Keratinocyte (primary cell): ENCODE results near the gene HOXA1. TPM values are rescaled to one million over a fixed set of nuclear protein-coding genes. Genes with fewer than 3 reads are reported as not detected.

Source experiments
- DNase-seq: peaks from one replicate; pipeline ENCODE4 v3.0.0-alpha.2; 2011; ENCODE audit warnings: low read depth, missing footprints, low spot score
- FAIRE-seq: peaks from 2 replicates; lab custom pipeline; 2011; peaks lifted over from hg19 to GRCh38; lab: Jason Lieb, UNC
- H2AFZ ChIP-seq: 2 replicates; pipeline ENCODE4 v1.6.0; 2012; ENCODE audit warnings: low read length, control low read depth, inconsistent platforms; ENCODE audit not compliant: control insufficient read depth
- H3K27ac ChIP-seq: 2 replicates; pipeline ENCODE4 v1.5.1; 2011; ENCODE audit warnings: low read length; ENCODE audit not compliant: control insufficient read depth, insufficient read depth
- H3K27me3 ChIP-seq: 3 replicates; pipeline ENCODE4 v1.6.0; 2011; ENCODE audit warnings: low read length; ENCODE audit not compliant: control insufficient read depth, insufficient read depth; ENCODE audit errors: extremely low read depth
- H3K36me3 ChIP-seq, 2 experiments: 2 replicates in 1 of 2; 3 replicates in 1 of 2; pipeline ENCODE4 v1.5.1; 2011; ENCODE audit warnings: low read length in 2 of 2, mild to moderate bottlenecking in 1 of 2; ENCODE audit not compliant: control insufficient read depth in 2 of 2, insufficient read depth in 2 of 2; ENCODE audit errors: extremely low read depth in 1 of 2
- H3K4me1 ChIP-seq: 3 replicates; pipeline ENCODE4 v1.5.1; 2011; ENCODE audit warnings: low read length; ENCODE audit not compliant: control insufficient read depth, insufficient read depth; ENCODE audit errors: extremely low read depth
- H3K4me2 ChIP-seq: 3 replicates; pipeline ENCODE4 v1.6.0; 2011; ENCODE audit warnings: low read depth, low read length; ENCODE audit not compliant: control insufficient read depth, insufficient read depth; ENCODE audit errors: extremely low read depth
- H3K4me3 ChIP-seq, 3 experiments: fragments of 200-600 bp in 1 of 3; sonication (generic) in 1 of 3; 2 replicates in 2 of 3; 3 replicates in 1 of 3; pipeline ENCODE4 v1.5.1; 2011 to 2016; ENCODE audit warnings: low read length in 3 of 3, mild to moderate bottlenecking in 3 of 3, control low read depth in 2 of 3, inconsistent platforms in 1 of 3, low read depth in 1 of 3, mixed read lengths in 1 of 3, mixed run types in 1 of 3, moderate library complexity in 1 of 3; ENCODE audit not compliant: control insufficient read depth in 2 of 3, insufficient read depth in 2 of 3; ENCODE audit errors: extremely low read depth in 1 of 3
- H3K79me2 ChIP-seq: 2 replicates; pipeline ENCODE4 v1.6.0; 2012; ENCODE audit warnings: low read length; ENCODE audit not compliant: control insufficient read depth, insufficient read depth
- H3K9ac ChIP-seq: 3 replicates; pipeline ENCODE4 v1.6.0; 2011; ENCODE audit warnings: low read length; ENCODE audit not compliant: control insufficient read depth, insufficient read depth; ENCODE audit errors: extremely low read depth
- H3K9me1 ChIP-seq: 3 replicates; pipeline ENCODE4 v1.6.0; 2011; ENCODE audit warnings: low read length; ENCODE audit not compliant: control insufficient read depth, insufficient read depth; ENCODE audit errors: extremely low read depth
- H3K9me3 ChIP-seq: 2 replicates; pipeline ENCODE4 v1.5.1; 2012; ENCODE audit warnings: low read depth, low read length; ENCODE audit not compliant: control insufficient read depth
- H4K20me1 ChIP-seq: 3 replicates; pipeline ENCODE4 v1.6.0; 2011; ENCODE audit warnings: low read length; ENCODE audit not compliant: control insufficient read depth, insufficient read depth; ENCODE audit errors: extremely low read depth
- CTCF ChIP-seq, 3 experiments: IDR thresholded peaks in 1 of 3; conservative IDR thresholded peaks in 1 of 3; optimal IDR thresholded peaks in 1 of 3; 2 replicates in 2 of 3; 3 replicates in 1 of 3; pipeline versions ENCODE3 to v1.5.1; 2011; ENCODE audit warnings: low read length in 3 of 3, mild to moderate bottlenecking in 3 of 3, moderate library complexity in 2 of 3, control low read depth in 1 of 3, inconsistent platforms in 1 of 3; ENCODE audit not compliant: insufficient read depth in 2 of 3; ENCODE audit errors: extremely low read depth in 1 of 3
- EZH2 ChIP-seq: IDR thresholded peaks from one replicate; pipeline ENCODE4 v1.6.1; 2012; ENCODE audit warnings: inconsistent platforms, mild to moderate bottlenecking, low read length, moderate library complexity
- dilution Hi-C: fragments of 300-500 bp; cut with MboI; formaldehyde crosslinking; loops from one replicate; pipeline ENCODE4 v1.7.0; 2020; ENCODE audit warnings: low sequenced_read_pairs; ENCODE audit not compliant: extremely low pct_ligation_motif_present
- polyA plus RNA-seq, 5 experiments: library from polyadenylated mRNA; depleted of rRNA in 3 of 5; stranded (reverse) in 3 of 5; stranded (forward) in 1 of 5; unstranded in 1 of 5; fragments of >200 nt; gene quantifications; 1 replicate in 1 of 5; 2 replicates in 3 of 5; 3 replicates in 1 of 5; pipeline versions ENCODE4 v1.2.1 to v1.2.3, GENCODE V29; 2011 to 2012; ENCODE audit warnings: missing spikeins in 2 of 5, low read depth in 1 of 5, low replicate concordance in 1 of 5

HOXA1 gene
- polyA plus RNA-seq, 1 donor (not counting 4 experiments of a cell fraction or from before 2014, with no cell fraction given) = 11.9 TPM

GRCh38 chr7:27129729-27130539, 34.1 kb upstream of the HOXA1 start:
- H2AFZ ChIP-seq = peak overlapping the region; percentile 23
- no peak for FAIRE-seq
- peaks cover 24% of the 10 kb centered on the region for H3K4me1 ChIP-seq
- no peaks in the 10 kb centered on the region for H3K36me3 ChIP-seq
- H3K9me3 ChIP-seq = no peaks in the 10 kb centered on the region
- DNase-seq = no peak
- H4K20me1 ChIP-seq = no peaks in the 10 kb centered on the region
- H3K79me2 ChIP-seq = peaks cover 10% of the 10 kb centered on the region
- H3K9ac ChIP-seq = peak overlapping the region; percentile 77
- peak overlapping the region; percentile 63 to 81 (median 77) for H3K4me3 ChIP-seq
- H3K27ac ChIP-seq = peak overlapping the region; percentile 66
- TF ChIP-seq CTCF (optimal IDR thresholded peaks at IDR 0.05 in 1 of 3, IDR thresholded peaks at IDR 0.05 in 1 of 3, conservative IDR thresholded peaks at IDR 0.05 in 1 of 3; ENCODE audit: extremely low read depth in 1 of 3, insufficient read depth in 2 of 3, low read length in 3 of 3) = peak in 2 of 3 experiments; percentile 19 to 45
- TF ChIP-seq EZH2 = no peak
- no peaks in the 10 kb centered on the region for H3K9me1 ChIP-seq
- H3K27me3 ChIP-seq = no peaks in the 10 kb centered on the region
- dilution Hi-C loops = no loop called here
- H3K4me2 ChIP-seq = peak overlapping the region; percentile 72

DNA sequence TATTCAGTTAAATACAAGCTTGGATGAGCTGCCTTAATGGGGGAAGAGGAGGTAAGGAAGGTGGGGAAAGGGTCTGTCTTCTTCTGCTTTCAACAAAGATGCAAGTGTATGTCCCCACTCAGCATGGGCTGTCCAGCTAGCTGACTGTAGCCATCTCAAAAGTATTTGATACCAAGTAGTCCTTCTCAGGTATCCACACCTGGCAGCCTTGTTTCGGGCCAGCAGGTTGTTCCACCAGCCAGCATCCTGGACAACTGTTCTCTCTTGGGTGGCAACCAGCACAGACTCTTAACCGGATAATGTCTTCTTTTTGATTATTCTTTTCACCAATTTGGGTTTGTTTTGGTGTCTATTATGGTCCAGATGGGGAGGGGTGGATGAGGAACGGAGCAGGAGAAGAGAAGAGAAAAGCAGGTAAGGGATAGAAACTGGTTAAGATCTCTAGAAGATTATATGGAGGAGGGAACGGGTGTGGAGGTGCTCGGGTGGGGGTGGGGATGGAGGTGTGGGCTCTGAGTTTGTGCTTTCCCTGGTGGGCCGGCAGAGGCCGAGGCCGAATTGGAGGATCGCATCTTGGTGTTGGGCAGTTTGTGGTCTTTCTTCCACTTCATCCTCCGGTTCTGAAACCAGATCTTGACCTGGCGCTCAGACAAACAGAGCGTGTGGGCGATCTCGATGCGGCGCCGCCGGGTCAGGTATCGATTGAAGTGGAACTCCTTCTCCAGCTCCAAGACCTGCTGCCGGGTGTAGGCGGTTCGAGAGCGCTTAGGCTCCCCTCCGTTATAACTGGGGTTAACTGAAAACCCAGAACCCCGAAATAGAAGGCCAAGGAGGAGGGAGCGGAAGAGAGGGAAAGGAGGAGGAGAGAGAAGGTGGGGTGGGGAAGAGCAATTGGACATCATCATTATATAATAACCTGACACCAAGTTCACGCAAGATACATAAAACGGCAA, 33.3 kb upstream of the HOXA1 start:
- DNase-seq = no peak
- no peaks in the 10 kb centered on the region for H3K27me3 ChIP-seq
- peaks cover 15% of the 10 kb centered on the region for H3K4me1 ChIP-seq
- dilution Hi-C loops = no loop called here
- TF ChIP-seq EZH2 (no peak), CTCF (optimal IDR thresholded peaks at IDR 0.05 in 1 of 3, IDR thresholded peaks at IDR 0.05 in 1 of 3, conservative IDR thresholded peaks at IDR 0.05 in 1 of 3; ENCODE audit: extremely low read depth in 1 of 3, insufficient read depth in 2 of 3, low read length in 3 of 3) (no peak)
- no peak overlapping the region for H2AFZ ChIP-seq
- no peaks in the 10 kb centered on the region for H4K20me1 ChIP-seq
- H3K4me3 ChIP-seq = peak overlapping the region in 1 of 3 experiments; percentile 53
- no peaks in the 10 kb centered on the region for H3K36me3 ChIP-seq
- H3K27ac ChIP-seq = no peak overlapping the region
- peak overlapping the region; percentile 77 for H3K9ac ChIP-seq
- H3K4me2 ChIP-seq = peak overlapping the region; percentile 72
- peaks cover 10% of the 10 kb centered on the region for H3K79me2 ChIP-seq
- no peaks in the 10 kb centered on the region for H3K9me3 ChIP-seq
- no peak for FAIRE-seq
- H3K9me1 ChIP-seq = no peaks in the 10 kb centered on the region
